K562 (cell line): ENCODE measurements around the gene THAP8. TPM values are rescaled to one million over a fixed set of nuclear protein-coding genes. Genes with fewer than 3 reads are reported as not detected.

Source experiments
- ATAC-seq: fragments of 200-7000 bp; cut with Tn5 transposase; 3 replicates; pipeline ENCODE4 v1.9.1; 2020; ENCODE audit warnings: moderate library complexity
- BruUV-seq: library from RNA; stranded (reverse); fragments of 400-500 nt; replicated peaks from 2 replicates; lab custom pipeline; 2021; lab: Mats Ljungman, UMichigan
- CTCF ChIA-PET: fragments of 300-600 bp; formaldehyde crosslinking; extraction: SDS; loops from one replicate; lab custom pipeline; 2021; ENCODE audit warnings: low intra/inter-chr PET ratio; lab: Yijun Ruan, JAX
- POLR2A ChIA-PET: fragments of 300-600, 350-650 bp; sonication (Branson Sonifier 250); formaldehyde crosslinking; extraction: SDS; loops from one replicate; lab custom pipeline; 2021; ENCODE audit warnings: antibody characterized with exemption, inconsistent platforms; lab: Yijun Ruan, JAX
- DNase-seq, 4 experiments: peaks; one replicate each; pipeline versions ENCODE4 v3.0.0 to v3.0.0-alpha.2; 2011 to 2018; ENCODE audit warnings: low spot score in 3 of 4, mixed read lengths in 3 of 4; ENCODE audit errors: extremely low read depth in 1 of 4
- FAIRE-seq: peaks from 2 replicates; lab custom pipeline; 2011; peaks lifted over from hg19 to GRCh38; lab: Jason Lieb, UNC
- H2AFZ ChIP-seq: 2 replicates; pipeline ENCODE4 v1.6.0; 2011; ENCODE audit warnings: low read depth, low read length, control low read depth, inconsistent platforms
- H3K27ac ChIP-seq: fragments of 200-600 bp; 3 replicates; pipeline ENCODE4 v1.8.0; 2011; ENCODE audit warnings: low read depth, mild to moderate bottlenecking, control low read depth, inconsistent platforms, low read length, moderate library complexity, mixed read lengths; ENCODE audit errors: extremely low read depth
- H3K27me3 ChIP-seq, 2 experiments: fragments of 300-600 bp in 1 of 2; 2 replicates in 1 of 2; 3 replicates in 1 of 2; pipeline versions ENCODE4 v1.6.0 to v1.8.0; 2011; ENCODE audit warnings: inconsistent platforms in 2 of 2, low read length in 2 of 2, mild to moderate bottlenecking in 1 of 2, mixed read lengths in 1 of 2, moderate library complexity in 1 of 2; ENCODE audit not compliant: control insufficient read depth in 2 of 2, insufficient read depth in 2 of 2
- H3K36me3 ChIP-seq: fragments of 300-600 bp; 3 replicates; pipeline ENCODE4 v1.8.0; 2011; ENCODE audit warnings: mild to moderate bottlenecking, low read length, inconsistent platforms; ENCODE audit not compliant: control insufficient read depth, insufficient read depth
- H3K4me1 ChIP-seq, 2 experiments: fragments of 200-600 bp in 1 of 2; replicated peaks in 1 of 2; 2 replicates in 1 of 2; 3 replicates in 1 of 2; pipeline versions ENCODE4 v1.5.1 to v1.8.0; 2011; ENCODE audit warnings: inconsistent platforms in 2 of 2, low read length in 2 of 2, mild to moderate bottlenecking in 1 of 2, mixed read lengths in 1 of 2, moderate library complexity in 1 of 2; ENCODE audit not compliant: control insufficient read depth in 2 of 2, insufficient read depth in 2 of 2
- H3K4me2 ChIP-seq: 2 replicates; pipeline ENCODE4 v1.6.1; 2011; ENCODE audit warnings: low read length, control low read depth, inconsistent platforms, mixed read lengths; ENCODE audit not compliant: insufficient read depth
- H3K4me3 ChIP-seq: fragments of 200-600 bp; sonication (generic), shearing (Covaris generic); 2 replicates; pipeline ENCODE4 v1.5.1; 2016; ENCODE audit warnings: control low read depth, inconsistent platforms
- H3K79me2 ChIP-seq: fragments of 200-600 bp; 3 replicates; pipeline ENCODE4 v1.8.0; 2011; ENCODE audit warnings: low read length, inconsistent platforms; ENCODE audit not compliant: control insufficient read depth, insufficient read depth
- H3K9ac ChIP-seq, 2 experiments: 2 replicates each; pipeline versions ENCODE4 v1.6.0 to v1.6.1; 2011; ENCODE audit warnings: low read depth in 2 of 2, low read length in 2 of 2, control low read depth in 1 of 2, inconsistent platforms in 1 of 2, mild to moderate bottlenecking in 1 of 2, mixed read lengths in 1 of 2; ENCODE audit not compliant: insufficient read depth in 1 of 2
- H3K9me1 ChIP-seq: one replicate; pipeline ENCODE4 v1.6.0; 2011; ENCODE audit warnings: inconsistent platforms, mild to moderate bottlenecking, low read length, moderate library complexity; ENCODE audit not compliant: control insufficient read depth, insufficient read depth
- H3K9me3 ChIP-seq: replicated peaks from 2 replicates; pipeline ENCODE4 v1.5.1; 2011; ENCODE audit warnings: low read depth, low read length, inconsistent platforms; ENCODE audit not compliant: control insufficient read depth, insufficient read depth
- H4K20me1 ChIP-seq: replicated peaks from 2 replicates; pipeline ENCODE4 v1.6.1; 2011; ENCODE audit warnings: low read length, inconsistent platforms, mixed read lengths; ENCODE audit not compliant: control insufficient read depth, insufficient read depth
- BHLHE40 ChIP-seq: IDR thresholded peaks from 2 replicates; pipeline ENCODE4 v1.6.1; 2011; ENCODE audit warnings: low read length, improper control_type of control experiment
- STAG1 ChIP-seq: sonication (generic); formaldehyde crosslinking; IDR thresholded peaks from 2 replicates; pipeline ENCODE4 v1.5.0; 2020; ENCODE audit warnings: missing genetic modification reagents, borderline replicate concordance
- WGBS: fragments of 100-300 bp; shearing (Covaris generic); methylation state at CpG from one replicate; pipeline ENCODE4 v1.1.6; 2016; ENCODE audit warnings: low coverage, mixed read lengths; ENCODE audit not compliant: insufficient coverage; ENCODE audit errors: missing lambda C conversion rate; 5-methylcytosine and 5-hydroxymethylcytosine counted together
- in situ Hi-C: fragments of 300-500 bp; cut with MboI; formaldehyde crosslinking; loops from 4 replicates; pipeline ENCODE4 v1.15.0; 2018; ENCODE audit warnings: inconsistent platforms, mixed read lengths
- intact Hi-C: fragments of 100-400 bp; cut with micrococcal nuclease; formaldehyde crosslinking; loops from 2 replicates; pipeline ENCODE4 v1.14.2; 2022
- polyA plus RNA-seq, 8 experiments: library from polyadenylated mRNA; depleted of rRNA in 4 of 8; stranded (reverse) in 5 of 8; unstranded in 3 of 8; fragments of >200 nt; fragmentation: Nextera tagmentation in 2 of 8; fragmentation: Illumina TruSeq in 1 of 8; extraction: Ambion mirVana in 2 of 8; extraction: Trizol in 1 of 8; gene quantifications; 2 replicates each; pipeline versions ENCODE4 v1.2.1 to v1.2.3, GENCODE V29; 2011 to 2014; ENCODE audit warnings: inconsistent platforms in 1 of 8, missing spikeins in 1 of 8
- total RNA-seq, 7 experiments: library from RNA; depleted of rRNA in 6 of 7; stranded (reverse); fragments of >200 nt in 6 of 7; fragmentation: Illumina TruSeq in 2 of 7; extraction: Trizol in 2 of 7; gene quantifications; 2 replicates each; pipeline versions ENCODE4 v1.2.1 to v1.2.3, GENCODE V29; 2011 to 2021; ENCODE audit warnings: low replicate concordance in 1 of 7

Gene THAP8
- total and polyA plus RNA-seq, 9 of the 15 experiments (the other 6 are each of a cell fraction or from before 2014, with no cell fraction given), result 0.11 to 2.0 (median 0.94) TPM

DNA sequence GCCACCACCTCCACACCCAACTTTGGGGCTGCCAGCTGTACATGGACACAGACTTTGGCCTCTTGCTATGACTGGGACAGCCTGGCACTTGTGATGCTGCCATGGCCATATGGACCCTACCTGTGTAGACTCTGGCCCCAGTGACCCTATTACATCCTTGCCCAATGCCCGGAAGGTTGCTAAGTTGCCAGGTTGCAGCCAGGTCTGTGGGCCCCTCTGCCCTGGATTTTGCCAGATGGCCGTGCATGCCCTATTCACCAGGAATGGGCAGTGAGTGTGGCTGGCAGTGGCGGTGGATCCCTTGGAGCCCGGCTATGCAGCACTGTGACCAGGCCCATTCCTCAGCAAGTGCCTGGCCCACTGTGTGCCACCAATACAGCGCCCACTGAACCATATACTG, 68.0 kb downstream of the THAP8 start:
- DNase-seq, result no peak
- no peak for FAIRE-seq
- Histone ChIP-seq H3K9me1 (no peaks in the 10 kb centered on the region), H3K79me2 (no peaks in the 10 kb centered on the region), H2AFZ (no peak overlapping the region), H3K9me3 (peaks cover 3% of the 10 kb centered on the region), H3K4me3 (no peak overlapping the region), H3K9ac (no peak overlapping the region), H3K27me3 (peaks cover 13 to 44% of the 10 kb centered on the region in 2 experiments; a peak in 4 of 5 replicates), H4K20me1 (no peaks in the 10 kb centered on the region), H3K27ac (no peak overlapping the region), H3K36me3 (no peaks in the 10 kb centered on the region), H3K4me1 (peaks cover 0 to 12% of the 10 kb centered on the region in 2 experiments; a peak in 2 of 5 replicates), H3K4me2 (no peak overlapping the region)
- ChIA-PET POLR2A (no interaction called here), CTCF (no interaction called here)
- no TSS peak for BruUV-seq
- ATAC-seq, result no peak
- WGBS, result 11% methylated on average over 5 of the region's 5 CpGs
- TF ChIP-seq STAG1 (CRISPR knock-in tag) (no peak), BHLHE40 (no peak)
- in situ Hi-C loops, result no loop called here
- intact Hi-C loops, result no loop called here

Other genes with a start within 250 kb of the THAP8 start
Only the 7 nearest of the 20 such genes appear.
- gene SDHAF1, start 59.1 kb downstream of the THAP8 start, total RNA-seq (2014; rRNA removed), result 48.4 and 62.7 TPM in 2 replicates
- gene SDHAF1, start 59.1 kb downstream of the THAP8 start, total RNA-seq (2014; rRNA removed; fragmentation: Illumina TruSeq; extraction: Trizol), result 14.8 and 15.3 TPM in 2 replicates
- 23.5 and 24.7 TPM in 2 replicates for gene SDHAF1, start 59.1 kb downstream of the THAP8 start, total RNA-seq (2015; rRNA removed; fragmentation: Illumina TruSeq; extraction: Trizol)
- gene SDHAF1, start 59.1 kb downstream of the THAP8 start, total RNA-seq (2021), result 32.3 and 37.3 TPM in 2 replicates
- 18.8 and 19.4 TPM in 2 replicates for gene SDHAF1, start 59.1 kb downstream of the THAP8 start, polyA plus RNA-seq (2011; rRNA removed)
- gene SDHAF1, start 59.1 kb downstream of the THAP8 start, polyA plus RNA-seq (2014; fragmentation: Illumina TruSeq; extraction: Trizol), result 13.7 and 24.9 TPM in 2 replicates
- 1 to 10 TPM in 1 of 2 experiments, under 1 TPM in 1; 0.42 to 1.1 TPM for gene SDHAF1, start 59.1 kb downstream of the THAP8 start, polyA plus RNA-seq (2014; fragmentation: Nextera tagmentation; extraction: Ambion mirVana)
- gene SDHAF1, start 59.1 kb downstream of the THAP8 start, polyA plus RNA-seq (2014; rRNA removed), result 55.7 and 56.6 TPM in 2 replicates
- 0.23 and 0.24 TPM in 2 replicates for gene SYNE4, start 45.5 kb downstream of the THAP8 start, total RNA-seq (2014; rRNA removed)
- 0.22 TPM in 1 of 2 replicates, not detected in the other for gene SYNE4, start 45.5 kb downstream of the THAP8 start, total RNA-seq (2014; rRNA removed; fragmentation: Illumina TruSeq; extraction: Trizol)
- 0.26 and 0.29 TPM in 2 replicates for gene SYNE4, start 45.5 kb downstream of the THAP8 start, total RNA-seq (2015; rRNA removed; fragmentation: Illumina TruSeq; extraction: Trizol)
- gene SYNE4, start 45.5 kb downstream of the THAP8 start, total RNA-seq (2021), result 0.53 and 0.72 TPM in 2 replicates
- 0.65 and 0.87 TPM in 2 replicates for gene SYNE4, start 45.5 kb downstream of the THAP8 start, polyA plus RNA-seq (2011; rRNA removed)
- 0.28 and 0.37 TPM in 2 replicates for gene SYNE4, start 45.5 kb downstream of the THAP8 start, polyA plus RNA-seq (2014; fragmentation: Illumina TruSeq; extraction: Trizol)
- under 1 TPM; 0.03 to 0.21 TPM for gene SYNE4, start 45.5 kb downstream of the THAP8 start, polyA plus RNA-seq (2014; fragmentation: Nextera tagmentation; extraction: Ambion mirVana)
- gene SYNE4, start 45.5 kb downstream of the THAP8 start, polyA plus RNA-seq (2014; rRNA removed), result 0.48 and 1.1 TPM in 2 replicates
- gene ALKBH6, start 40.1 kb downstream of the THAP8 start, total RNA-seq (2014; rRNA removed), result 38.2 and 47.3 TPM in 2 replicates
- gene ALKBH6, start 40.1 kb downstream of the THAP8 start, total RNA-seq (2014; rRNA removed; fragmentation: Illumina TruSeq; extraction: Trizol), result 20.3 and 25.8 TPM in 2 replicates
- 17.7 and 22.7 TPM in 2 replicates for gene ALKBH6, start 40.1 kb downstream of the THAP8 start, total RNA-seq (2015; rRNA removed; fragmentation: Illumina TruSeq; extraction: Trizol)
- 34.5 and 35.0 TPM in 2 replicates for gene ALKBH6, start 40.1 kb downstream of the THAP8 start, total RNA-seq (2021)
- gene ALKBH6, start 40.1 kb downstream of the THAP8 start, polyA plus RNA-seq (2011; rRNA removed), result 33.5 and 40.4 TPM in 2 replicates
- gene ALKBH6, start 40.1 kb downstream of the THAP8 start, polyA plus RNA-seq (2014; fragmentation: Illumina TruSeq; extraction: Trizol), result 38.2 TPM in 2 replicates
- 1 to 10 TPM in 1 of 2 experiments, under 1 TPM in 1; 0.67 to 2.3 TPM for gene ALKBH6, start 40.1 kb downstream of the THAP8 start, polyA plus RNA-seq (2014; fragmentation: Nextera tagmentation; extraction: Ambion mirVana)
- 55.9 and 62.0 TPM in 2 replicates for gene ALKBH6, start 40.1 kb downstream of the THAP8 start, polyA plus RNA-seq (2014; rRNA removed)
- 0.16 and 0.50 TPM in 2 replicates for gene CLIP3, start 21.4 kb downstream of the THAP8 start, total RNA-seq (2014; rRNA removed)
- gene CLIP3, start 21.4 kb downstream of the THAP8 start, total RNA-seq (2014; rRNA removed; fragmentation: Illumina TruSeq; extraction: Trizol), result not detected in 2 replicates
- gene CLIP3, start 21.4 kb downstream of the THAP8 start, total RNA-seq (2015; rRNA removed; fragmentation: Illumina TruSeq; extraction: Trizol), result 0.14 TPM in 1 of 2 replicates, not detected in the other
- 0.16 and 0.18 TPM in 2 replicates for gene CLIP3, start 21.4 kb downstream of the THAP8 start, total RNA-seq (2021)
- 0.08 and 0.14 TPM in 2 replicates for gene CLIP3, start 21.4 kb downstream of the THAP8 start, polyA plus RNA-seq (2011; rRNA removed)
- gene CLIP3, start 21.4 kb downstream of the THAP8 start, polyA plus RNA-seq (2014; fragmentation: Illumina TruSeq; extraction: Trizol), result 0.11 and 0.16 TPM in 2 replicates
- under 1 TPM; 0.01 to 0.43 TPM for gene CLIP3, start 21.4 kb downstream of the THAP8 start, polyA plus RNA-seq (2014; fragmentation: Nextera tagmentation; extraction: Ambion mirVana)
- gene CLIP3, start 21.4 kb downstream of the THAP8 start, polyA plus RNA-seq (2014; rRNA removed), result 0.13 TPM in 1 of 2 replicates, not detected in the other
- 18.8 and 27.6 TPM in 2 replicates for gene WDR62, start 612 bp upstream of the THAP8 start, total RNA-seq (2014; rRNA removed)
- gene WDR62, start 612 bp upstream of the THAP8 start, total RNA-seq (2014; rRNA removed; fragmentation: Illumina TruSeq; extraction: Trizol), result 7.3 and 9.5 TPM in 2 replicates
- 15.3 and 15.5 TPM in 2 replicates for gene WDR62, start 612 bp upstream of the THAP8 start, total RNA-seq (2015; rRNA removed; fragmentation: Illumina TruSeq; extraction: Trizol)
- gene WDR62, start 612 bp upstream of the THAP8 start, total RNA-seq (2021), result 30.1 and 32.8 TPM in 2 replicates
- gene WDR62, start 612 bp upstream of the THAP8 start, polyA plus RNA-seq (2011; rRNA removed), result 10.7 and 17.7 TPM in 2 replicates
- 14.4 and 24.6 TPM in 2 replicates for gene WDR62, start 612 bp upstream of the THAP8 start, polyA plus RNA-seq (2014; fragmentation: Illumina TruSeq; extraction: Trizol)
- gene WDR62, start 612 bp upstream of the THAP8 start, polyA plus RNA-seq (2014; fragmentation: Nextera tagmentation; extraction: Ambion mirVana), result under 1 TPM; 0.35 to 0.75 TPM
- gene WDR62, start 612 bp upstream of the THAP8 start, polyA plus RNA-seq (2014; rRNA removed), result 22.2 and 24.5 TPM in 2 replicates
- not detected in 2 replicates for gene OVOL3, start 56.9 kb upstream of the THAP8 start, total RNA-seq (2014; rRNA removed)
- gene OVOL3, start 56.9 kb upstream of the THAP8 start, total RNA-seq (2014; rRNA removed; fragmentation: Illumina TruSeq; extraction: Trizol), result not detected in 2 replicates
- not detected in 2 replicates for gene OVOL3, start 56.9 kb upstream of the THAP8 start, total RNA-seq (2015; rRNA removed; fragmentation: Illumina TruSeq; extraction: Trizol)
- gene OVOL3, start 56.9 kb upstream of the THAP8 start, total RNA-seq (2021), result not detected in 2 replicates
- gene OVOL3, start 56.9 kb upstream of the THAP8 start, polyA plus RNA-seq (2011; rRNA removed), result not detected in 2 replicates
- not detected in 2 replicates for gene OVOL3, start 56.9 kb upstream of the THAP8 start, polyA plus RNA-seq (2014; fragmentation: Illumina TruSeq; extraction: Trizol)
- gene OVOL3, start 56.9 kb upstream of the THAP8 start, polyA plus RNA-seq (2014; fragmentation: Nextera tagmentation; extraction: Ambion mirVana), result not detected
- not detected in 2 replicates for gene OVOL3, start 56.9 kb upstream of the THAP8 start, polyA plus RNA-seq (2014; rRNA removed)
- 283 and 291 TPM in 2 replicates for gene POLR2I, start 60.6 kb upstream of the THAP8 start, total RNA-seq (2014; rRNA removed)
- 34.3 and 51.0 TPM in 2 replicates for gene POLR2I, start 60.6 kb upstream of the THAP8 start, total RNA-seq (2014; rRNA removed; fragmentation: Illumina TruSeq; extraction: Trizol)
- 109 and 112 TPM in 2 replicates for gene POLR2I, start 60.6 kb upstream of the THAP8 start, total RNA-seq (2015; rRNA removed; fragmentation: Illumina TruSeq; extraction: Trizol)
- 123 and 126 TPM in 2 replicates for gene POLR2I, start 60.6 kb upstream of the THAP8 start, total RNA-seq (2021)
- 28.0 and 31.0 TPM in 2 replicates for gene POLR2I, start 60.6 kb upstream of the THAP8 start, polyA plus RNA-seq (2011; rRNA removed)
- 71.8 and 112 TPM in 2 replicates for gene POLR2I, start 60.6 kb upstream of the THAP8 start, polyA plus RNA-seq (2014; fragmentation: Illumina TruSeq; extraction: Trizol)
- 100 to 1,000 TPM; 197 to 235 TPM for gene POLR2I, start 60.6 kb upstream of the THAP8 start, polyA plus RNA-seq (2014; fragmentation: Nextera tagmentation; extraction: Ambion mirVana)
- gene POLR2I, start 60.6 kb upstream of the THAP8 start, polyA plus RNA-seq (2014; rRNA removed), result 141 and 179 TPM in 2 replicates